Ovary (tissue), 9 donors: ENCODE results near the gene P3H4. TPM values are rescaled to one million over a fixed set of nuclear protein-coding genes. Genes with fewer than 3 reads are reported as not detected.

Experiments
- DNase-seq, 5 donors: peaks; one replicate each; pipeline ENCODE4 v3.0.0-alpha.2; 2019 to 2020
- H3K27ac ChIP-seq, 2 donors: fragments of 200-600 bp; one replicate each; pipeline versions ENCODE4 v1.5.1 to v1.8.0; 2019 to 2022
- H3K27me3 ChIP-seq: fragments of 200-600 bp; one replicate; pipeline ENCODE4 v1.8.0; 2022
- H3K36me3 ChIP-seq: fragments of 200-600 bp; sonication (generic); one replicate; pipeline ENCODE4 v1.5.1; 2019
- H3K4me1 ChIP-seq: one replicate; pipeline ENCODE4 v1.8.1; 2013; ENCODE audit warnings: mild to moderate bottlenecking, moderate library complexity; ENCODE audit not compliant: insufficient read depth
- H3K4me3 ChIP-seq: fragments of 200-600 bp; sonication (generic); one replicate; pipeline ENCODE4 v1.5.1; 2017
- H3K9me3 ChIP-seq, 2 donors: fragments of 200-600 bp in 1 of 2; sonication (generic) in 1 of 2; one replicate each; pipeline versions ENCODE4 v1.5.1 to v1.8.1; 2013 to 2019; ENCODE audit warnings: mild to moderate bottlenecking in 1 of 2, moderate library complexity in 1 of 2
- EP300 ChIP-seq: sonication (generic); formaldehyde crosslinking; IDR thresholded peaks from one replicate; pipeline ENCODE4 v1.6.1; 2017; ENCODE audit warnings: antibody characterized with exemption
- POLR2A ChIP-seq: fragments of 450-650 bp; IDR thresholded peaks from one replicate; pipeline ENCODE4 v1.6.1; 2017; ENCODE audit warnings: antibody characterized with exemption, mild to moderate bottlenecking, moderate library complexity
- WGBS, 3 donors: extraction: QIAGEN DNeasy Blood & Tissue Kit in 1 of 3; methylation state at CpG; one replicate each; pipeline versions ENCODE4 v1.1.5 to v1.1.7; 2013 to 2017; 5-methylcytosine and 5-hydroxymethylcytosine counted together
- intact Hi-C, 4 donors: fragments of 100-400 bp; cut with DNase I; formaldehyde crosslinking; loops; one replicate each; pipeline versions ENCODE4 v1.11.0 to v1.15.1; 2022 to 2023
- polyA plus RNA-seq, 2 donors: library from polyadenylated mRNA; stranded (reverse); fragments of 200-250 nt in 1 of 2; fragments of 350-450 nt in 1 of 2; fragmentation: Illumina TruSeq in 1 of 2; extraction: RNeasy Lipid Tissue Mini Kit (QIAGEN cat#74804) in 1 of 2; gene quantifications; one replicate each; pipeline ENCODE4 v1.2.3, GENCODE V29; 2013 to 2014
- total RNA-seq, 7 donors: library from RNA; depleted of rRNA in 2 of 7; stranded (reverse); fragments of >200 nt in 2 of 7; fragmentation: NEBNext Ultra II Directional in 3 of 7; extraction: Animal tissue kit (Norgen Biotek cat#: 25700) in 3 of 7; gene quantifications; one replicate each; pipeline versions ENCODE4 v1.1.0 to v1.2.4, GENCODE V29; 2016 to 2023
- TF ChIP-seq, protein P1 (sequence below), 3 donors: fragments of 450-650 bp in 2 of 3; fragments of 200-600 bp in 1 of 3; IDR thresholded peaks; one replicate each; pipeline versions ENCODE4 v1.5.1 to v1.8.0; 2016 to 2022; ENCODE audit warnings: antibody characterized with exemption in 3 of 3, mild to moderate bottlenecking in 1 of 3
- donor health status: DM: no; HTN: no; CAD: no; lungs with moderate emphysema.
- donor health status: DM: no; HTN: no; CAD: no.
- donor health status: Bipolar disorder and iron deficiency.
- donor health status: DM: yes; HTN: yes; CAD: no.
- donor health status: DM: no; HTN: no; CAD: no.
- donor health status: DM: yes; HTN: yes; CAD: no.

Gene P3H4
- total and polyA plus RNA-seq, 9 donors = 7.7 to 22.1 (median 15.1) TPM

- no peak for TF ChIP-seq POLR2A
- TF ChIP-seq, protein P1, sequence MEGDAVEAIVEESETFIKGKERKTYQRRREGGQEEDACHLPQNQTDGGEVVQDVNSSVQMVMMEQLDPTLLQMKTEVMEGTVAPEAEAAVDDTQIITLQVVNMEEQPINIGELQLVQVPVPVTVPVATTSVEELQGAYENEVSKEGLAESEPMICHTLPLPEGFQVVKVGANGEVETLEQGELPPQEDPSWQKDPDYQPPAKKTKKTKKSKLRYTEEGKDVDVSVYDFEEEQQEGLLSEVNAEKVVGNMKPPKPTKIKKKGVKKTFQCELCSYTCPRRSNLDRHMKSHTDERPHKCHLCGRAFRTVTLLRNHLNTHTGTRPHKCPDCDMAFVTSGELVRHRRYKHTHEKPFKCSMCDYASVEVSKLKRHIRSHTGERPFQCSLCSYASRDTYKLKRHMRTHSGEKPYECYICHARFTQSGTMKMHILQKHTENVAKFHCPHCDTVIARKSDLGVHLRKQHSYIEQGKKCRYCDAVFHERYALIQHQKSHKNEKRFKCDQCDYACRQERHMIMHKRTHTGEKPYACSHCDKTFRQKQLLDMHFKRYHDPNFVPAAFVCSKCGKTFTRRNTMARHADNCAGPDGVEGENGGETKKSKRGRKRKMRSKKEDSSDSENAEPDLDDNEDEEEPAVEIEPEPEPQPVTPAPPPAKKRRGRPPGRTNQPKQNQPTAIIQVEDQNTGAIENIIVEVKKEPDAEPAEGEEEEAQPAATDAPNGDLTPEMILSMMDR (IDR thresholded peaks at IDR 0.05) = no peak
- TF ChIP-seq EP300 = no peak
- H3K36me3 ChIP-seq = no peaks in the 10 kb centered on the region
- H3K27ac ChIP-seq = no peak overlapping the region
- H3K27me3 ChIP-seq = no peaks in the 10 kb centered on the region
- H3K9me3 ChIP-seq = no peaks in the 10 kb centered on the region
- 69 to 81% (median 74%) methylated on average over 6 of the region's 6 CpGs for WGBS, 3 donors
- peaks cover 2% of the 10 kb centered on the region for H3K4me1 ChIP-seq
- peak overlapping the region; percentile 78 for H3K4me3 ChIP-seq
- no peak for DNase-seq
- intact Hi-C loops = no loop called here
Measured at GRCh38 chr17:41784207-41784744, 27.5 kb downstream of the P3H4 start.

DNA sequence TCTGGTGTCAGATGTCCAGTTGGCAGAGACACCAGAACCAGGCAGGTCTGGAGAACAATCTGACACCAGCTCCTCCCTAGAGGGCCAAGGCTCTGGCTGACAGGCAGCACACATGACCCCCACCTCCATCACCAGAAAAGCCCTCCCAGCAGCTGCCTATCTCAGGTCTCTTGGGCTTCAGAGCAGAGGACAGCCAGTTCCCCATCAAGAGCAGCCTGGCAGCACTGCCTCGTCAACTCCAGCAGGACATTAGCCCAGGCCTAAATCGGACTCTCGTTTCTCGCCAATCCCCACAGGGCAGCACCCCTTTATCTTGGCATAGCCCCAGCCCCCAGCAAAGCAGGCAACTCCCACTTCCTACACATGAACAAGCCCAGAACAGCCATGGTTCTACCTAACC is 29.6 kb downstream of the P3H4 start:
- WGBS, 3 donors = 71 to 85% (median 82%) methylated on average over 4 of the region's 4 CpGs
- Histone ChIP-seq H3K4me1 (peaks cover 11% of the 10 kb centered on the region), H3K27ac (no peak overlapping the region), H3K9me3 (no peaks in the 10 kb centered on the region), H3K36me3 (no peaks in the 10 kb centered on the region), H3K4me3 (no peak overlapping the region), H3K27me3 (no peaks in the 10 kb centered on the region)
- intact Hi-C loops = no loop called here
- TF ChIP-seq, protein P1 (IDR thresholded peaks at IDR 0.05) = no peak
- TF ChIP-seq EP300 = no peak
- TF ChIP-seq POLR2A = no peak
- no peak for DNase-seq

- Histone ChIP-seq H3K27ac (no peak overlapping the region), H3K27me3 (no peaks in the 10 kb centered on the region), H3K9me3 (no peaks in the 10 kb centered on the region), H3K4me1 (peaks cover 13% of the 10 kb centered on the region), H3K4me3 (no peak overlapping the region), H3K36me3 (no peaks in the 10 kb centered on the region)
- whole genome bisulfite sequencing, 3 donors = 86 to 94% (median 92%) methylated on average over 13 of the region's 13 CpGs
- TF ChIP-seq EP300 = no peak
- TF ChIP-seq POLR2A = no peak
- TF ChIP-seq, protein P1 (IDR thresholded peaks at IDR 0.05) = no peak
- intact Hi-C loops = no loop called here
- no peak for DNase-seq
Measured at GRCh38 chr17:41781404-41782110, 30.2 kb downstream of the P3H4 start.

DNA sequence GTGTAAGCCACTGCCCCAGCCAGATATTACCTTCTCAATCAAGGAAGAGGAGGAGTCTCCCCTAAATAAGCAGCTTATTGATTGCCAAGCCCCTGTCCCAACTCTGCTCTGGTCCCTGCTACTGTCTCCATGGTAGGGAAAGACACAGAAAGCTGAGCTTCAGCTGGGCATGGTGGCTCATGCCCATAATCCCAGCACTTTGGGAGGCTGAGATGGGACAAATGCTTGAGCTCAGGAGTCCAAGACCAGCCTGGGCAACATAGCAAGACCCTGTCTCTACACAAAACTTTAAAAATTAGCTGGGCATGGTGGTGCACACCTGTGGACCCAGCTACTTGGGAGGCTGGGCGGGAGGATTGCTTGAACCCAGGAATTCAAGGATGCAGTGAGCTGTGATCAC is 31.8 kb downstream of the P3H4 start:
- Histone ChIP-seq H3K4me1 (peaks cover 13% of the 10 kb centered on the region), H3K4me3 (no peak overlapping the region), H3K36me3 (no peaks in the 10 kb centered on the region), H3K9me3 (no peaks in the 10 kb centered on the region), H3K27ac (no peak overlapping the region), H3K27me3 (no peaks in the 10 kb centered on the region)
- intact Hi-C loops = no loop called here
- DNase-seq = no peak
- WGBS, 3 donors = 89 to 100% (median 93%) methylated on average over 1 of the region's 1 CpG
- TF ChIP-seq, protein P1 (IDR thresholded peaks at IDR 0.05) = no peak
- TF ChIP-seq POLR2A = no peak
- no peak for TF ChIP-seq EP300
